8988T (cell line): ENCODE results near the gene CDS2.
A peak's percentile ranks its signal among the peaks of the same experiment; 100 is the strongest.
"Not testable (repeated sequence)": the region's sequence is repeated elsewhere in the genome, so short reads cannot be mapped to it uniquely, and the experiment has no call there.

Source experiments
- DNase-seq: peaks from one replicate; pipeline ENCODE4 v3.0.0; 2011

Gene CDS2

DNA sequence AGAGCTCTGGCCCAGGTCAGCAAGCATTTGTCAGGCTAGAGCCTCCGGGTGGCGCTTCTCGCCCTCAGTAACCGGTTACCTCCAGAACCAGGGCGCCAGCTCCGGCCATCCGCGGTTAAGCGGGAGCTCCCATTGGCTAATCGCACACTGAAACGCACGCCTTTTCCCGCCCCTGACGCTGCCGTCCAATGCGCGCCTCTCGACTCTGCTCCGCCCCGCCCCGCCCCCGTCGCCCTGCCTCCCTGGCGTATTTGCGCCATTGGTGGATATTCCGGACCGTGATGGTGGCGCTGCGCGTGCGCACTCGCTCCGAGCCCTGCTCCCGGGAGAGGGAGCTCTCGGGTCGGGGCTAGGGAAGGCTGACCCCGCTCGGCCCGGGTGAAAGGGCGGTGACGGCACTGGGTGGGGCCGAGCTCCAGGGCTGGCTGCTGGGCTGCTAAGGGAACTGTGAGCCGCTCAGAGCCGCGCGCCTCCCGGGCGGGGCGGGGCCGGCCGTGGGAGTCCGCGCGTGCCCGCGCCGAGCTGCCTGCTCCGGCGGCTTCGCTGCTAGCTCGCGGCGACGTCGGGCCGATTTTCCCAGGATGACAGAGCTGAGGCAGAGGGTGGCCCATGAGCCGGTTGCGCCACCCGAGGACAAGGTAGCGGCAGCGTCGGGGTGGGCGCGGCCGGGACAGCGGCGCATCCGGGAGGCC, at the start of gene CDS2:
Gene CDS2, plus strand, starts transcription at position 497 of the 692 bp plus-strand sequence. Its CDS starts 85 bp downstream, at position 582.
- DNase-seq: peak; percentile 92

DNA sequence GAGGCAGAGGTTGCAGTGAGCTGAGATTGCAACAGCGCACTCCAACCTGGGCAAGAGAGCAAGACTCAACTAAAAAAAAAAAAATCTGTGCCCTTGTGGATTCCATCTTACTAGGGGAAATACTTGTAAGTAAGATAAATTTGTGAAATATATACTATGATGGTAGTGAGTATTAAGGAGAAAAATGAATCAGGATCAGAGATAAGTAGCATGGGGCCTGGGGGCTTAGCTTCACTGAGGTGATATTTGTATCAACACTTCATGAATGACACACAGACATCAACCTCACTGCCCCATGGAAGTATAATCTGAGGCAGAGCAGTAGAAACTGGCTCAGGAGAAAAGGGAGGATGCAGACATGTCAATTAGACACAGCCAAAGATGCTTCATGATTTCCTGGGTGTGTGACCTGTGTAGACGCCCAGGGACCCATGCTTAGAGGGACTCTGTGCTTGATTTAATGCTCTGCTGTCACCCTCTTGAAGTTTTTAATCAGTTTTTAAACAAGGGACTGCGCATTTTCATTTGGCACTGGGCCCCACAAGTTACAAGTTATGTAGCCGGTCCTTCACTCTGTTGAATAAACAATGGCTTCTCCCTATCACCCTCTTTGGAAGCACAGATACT, 48.9 kb upstream of the CDS2 start:
- DNase-seq: no peak

DNA sequence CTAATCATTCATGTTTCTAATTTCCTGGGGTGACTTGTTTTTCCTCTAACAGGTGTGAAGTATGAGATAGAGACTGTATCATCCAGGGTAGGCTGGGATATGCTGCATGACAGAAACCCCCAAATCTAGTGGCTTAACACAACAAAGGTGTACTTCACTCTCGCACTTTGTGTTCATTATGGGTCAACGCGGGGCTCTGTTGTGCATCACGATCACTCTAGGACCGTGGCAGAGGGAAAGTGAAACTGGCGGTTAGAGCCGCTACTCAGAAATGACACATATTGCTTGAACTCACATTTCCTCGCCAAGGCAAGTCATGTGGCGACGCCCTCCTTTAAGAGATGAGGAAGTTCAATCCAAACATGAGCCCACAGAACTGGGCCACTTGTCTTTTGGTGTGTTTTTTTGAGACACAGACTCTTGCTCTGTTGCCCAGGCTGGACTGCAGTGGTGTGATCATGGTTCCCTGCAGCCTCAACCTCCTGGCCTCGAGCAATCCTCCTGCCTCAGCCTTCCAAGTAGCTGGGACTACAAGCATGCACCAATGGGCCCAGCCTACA, 48.3 kb upstream of the CDS2 start:
- no peak for DNase-seq

DNA sequence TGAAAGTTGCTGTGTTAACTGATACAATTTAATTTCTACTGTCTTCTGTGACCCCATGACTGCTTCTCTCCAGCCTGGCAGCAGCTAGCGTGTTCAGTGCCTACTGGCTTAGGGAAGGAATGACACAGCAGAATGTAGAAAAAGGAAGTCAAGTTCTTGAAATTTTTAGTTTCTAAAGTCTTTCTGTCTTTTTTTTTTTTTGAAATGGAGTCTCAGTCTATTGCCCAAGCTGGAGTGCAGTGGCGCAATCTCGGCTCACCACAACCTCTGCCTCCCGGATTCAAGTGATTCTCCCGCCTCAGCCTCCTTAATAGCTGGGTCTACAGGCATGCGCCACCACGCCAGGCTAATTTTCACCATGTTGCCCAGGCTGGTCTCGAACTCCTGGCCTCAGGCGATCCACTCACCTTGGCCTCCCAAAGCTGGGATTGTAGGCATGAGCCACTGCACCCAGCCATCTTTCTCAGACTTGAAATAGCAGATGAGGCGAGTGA, 46.4 kb upstream of the CDS2 start:
- DNase-seq: no peak

DNA sequence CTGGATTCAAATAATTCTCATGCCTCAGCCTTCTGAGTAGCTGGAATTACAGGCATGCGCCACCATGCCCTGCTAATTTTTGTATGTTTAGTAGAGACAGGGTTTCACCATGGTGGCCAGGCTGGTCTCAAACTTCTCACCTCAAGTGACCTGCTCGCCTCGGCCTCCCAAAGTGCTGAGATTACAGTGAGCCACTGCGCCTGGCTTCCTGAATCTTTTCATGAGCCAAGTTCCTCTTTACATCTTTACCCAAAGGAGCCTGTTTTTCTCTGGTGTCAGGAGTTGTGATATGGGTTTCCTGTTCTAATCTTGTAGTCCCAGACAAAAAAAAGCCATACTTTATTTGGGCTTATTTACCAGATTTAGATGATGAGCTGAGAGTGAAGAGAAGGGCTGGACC, 41.4 kb upstream of the CDS2 start:
- DNase-seq: no peak

DNA sequence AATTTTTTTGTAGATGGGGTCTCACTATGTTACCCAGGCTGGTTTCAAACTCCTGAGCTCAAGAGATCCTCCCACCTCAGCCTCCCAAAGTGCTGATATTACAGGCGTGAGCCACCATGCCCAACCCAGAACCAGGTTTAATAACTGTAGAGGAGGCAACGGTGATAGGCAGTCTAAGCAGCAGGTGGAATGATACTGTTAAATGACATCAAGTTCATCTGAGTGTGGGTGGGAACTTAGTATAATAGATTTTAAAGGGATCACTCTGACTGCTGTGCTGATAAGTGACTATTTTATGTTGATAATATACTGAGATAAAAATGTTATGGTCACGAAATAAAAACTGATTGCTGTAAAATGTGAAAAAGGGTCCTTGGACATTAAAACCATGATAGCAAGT, 38.1 kb upstream of the CDS2 start:
- no peak for DNase-seq

DNA sequence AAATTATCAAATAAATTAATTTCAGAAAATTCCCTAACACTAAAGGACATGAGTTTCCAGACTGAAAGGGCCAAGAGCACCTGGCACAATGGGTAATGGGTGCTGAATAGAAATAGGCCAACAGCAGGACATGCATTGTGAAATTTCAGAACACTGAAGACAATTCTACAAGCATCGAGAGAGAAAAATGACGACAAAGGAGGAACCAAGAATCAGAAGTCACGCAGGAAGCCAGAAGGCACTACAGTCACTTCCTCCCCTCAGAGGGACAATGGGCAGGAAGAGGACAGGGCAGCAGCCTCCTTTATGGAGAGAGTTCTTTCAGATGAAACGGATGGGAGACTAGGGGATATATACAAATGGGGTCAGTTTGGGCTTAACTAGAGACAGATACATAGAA, 36.6 kb upstream of the CDS2 start:
- DNase-seq: no peak

DNA sequence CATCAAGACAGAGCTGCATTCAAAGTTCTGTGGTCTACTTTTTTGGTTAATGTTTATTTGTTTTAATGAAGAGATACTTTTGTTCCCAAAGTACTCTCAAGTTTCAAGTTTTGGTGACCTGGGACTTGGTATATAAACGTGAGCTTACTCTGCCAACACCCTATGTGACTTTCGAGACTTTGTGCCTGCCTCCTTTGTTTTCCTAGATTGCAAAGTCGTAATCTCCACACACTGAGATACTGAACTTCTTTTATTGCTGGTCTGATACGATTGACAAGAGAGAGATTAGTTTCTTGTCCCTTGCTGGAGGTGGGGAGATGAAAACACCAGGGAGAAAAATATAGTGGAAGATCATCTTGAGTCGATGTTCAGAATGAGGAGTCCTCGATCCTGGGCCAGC, 34.9 kb upstream of the CDS2 start:
- no peak for DNase-seq

DNA sequence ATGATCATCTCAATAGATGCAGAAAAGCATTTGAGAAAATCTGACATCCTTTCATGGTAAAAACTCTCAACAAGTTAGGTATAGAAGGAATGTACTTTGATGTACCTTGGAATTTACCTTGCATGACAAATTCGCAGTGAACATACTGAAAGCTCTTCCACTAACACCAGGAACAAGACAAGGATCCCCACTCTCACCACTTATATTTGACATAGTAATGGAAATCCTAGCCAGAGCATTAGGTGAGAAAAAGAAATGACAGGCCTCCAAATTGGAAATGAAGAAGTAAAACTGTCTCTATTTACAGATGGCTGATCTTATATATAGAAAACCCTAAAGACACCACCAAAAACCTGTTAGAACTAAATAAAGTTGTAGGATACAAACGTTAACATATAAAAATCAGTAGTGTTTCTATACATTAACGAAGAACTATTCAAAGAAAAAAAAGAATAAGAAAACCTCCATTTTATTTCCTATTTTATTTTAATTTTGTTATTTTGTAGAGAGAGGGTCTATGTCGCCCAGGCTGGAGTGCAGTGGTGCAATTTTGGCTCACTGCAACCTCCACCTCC, 34.0 kb upstream of the CDS2 start:
- DNase-seq: no peak

DNA sequence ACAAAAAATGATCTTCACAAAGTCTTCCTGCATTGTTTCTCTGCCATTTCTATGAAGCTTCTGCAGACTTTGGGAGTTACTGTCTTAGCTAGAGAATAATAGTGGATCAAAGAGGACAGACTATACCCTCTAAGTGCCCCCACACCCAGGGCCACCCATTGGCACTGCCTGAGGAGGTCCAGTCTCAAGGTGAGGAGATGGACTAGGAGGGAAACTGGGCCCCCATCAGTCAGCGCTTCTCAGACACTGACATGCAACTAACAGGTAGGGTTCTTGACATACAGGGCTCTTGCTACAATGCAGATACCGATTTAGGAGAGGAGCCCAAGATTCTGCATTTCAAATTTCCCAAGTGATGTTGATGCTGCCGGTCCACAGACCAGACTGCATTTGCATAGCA, 31.4 kb upstream of the CDS2 start:
- no peak for DNase-seq

DNA sequence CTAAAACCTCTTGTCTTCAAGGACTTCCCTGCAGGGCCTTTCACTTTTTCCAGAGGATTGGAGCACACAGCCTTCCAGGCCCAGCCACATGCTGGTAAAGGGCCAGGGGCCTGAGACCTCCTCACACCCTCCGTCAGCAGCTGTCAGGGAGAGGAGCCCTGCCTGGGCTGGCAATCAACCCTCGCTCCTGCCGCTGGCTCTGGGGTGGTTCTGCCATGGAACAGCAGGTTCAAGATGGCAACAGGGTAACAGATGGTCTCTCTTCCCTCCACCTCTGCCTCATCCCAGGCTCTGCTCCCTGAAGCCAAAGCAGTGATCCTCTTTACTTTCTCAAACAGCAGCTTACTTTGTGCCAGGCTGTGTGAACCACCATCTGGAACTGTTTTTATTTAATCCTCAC, 30.9 kb upstream of the CDS2 start:
- DNase-seq: no peak

DNA sequence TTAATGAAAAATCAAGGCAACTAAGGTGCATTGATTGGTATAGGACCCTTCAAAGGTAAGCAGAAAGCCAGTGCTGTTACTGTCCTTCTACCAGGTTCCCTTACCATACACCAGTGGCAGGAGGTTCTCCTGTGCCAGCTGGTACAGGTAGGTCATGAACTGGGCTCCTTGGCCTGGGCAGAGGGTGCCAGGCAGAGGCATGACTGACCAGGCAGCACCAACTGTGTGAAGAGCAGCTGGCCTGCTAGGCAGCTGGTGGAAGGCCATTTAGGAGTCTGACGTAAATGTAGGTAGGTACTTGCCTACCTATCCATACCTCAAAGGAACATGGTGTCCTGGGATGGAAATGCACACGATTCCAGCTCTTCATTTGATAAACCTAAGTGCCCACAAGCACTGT, 30.3 kb upstream of the CDS2 start:
- DNase-seq: no peak

DNA sequence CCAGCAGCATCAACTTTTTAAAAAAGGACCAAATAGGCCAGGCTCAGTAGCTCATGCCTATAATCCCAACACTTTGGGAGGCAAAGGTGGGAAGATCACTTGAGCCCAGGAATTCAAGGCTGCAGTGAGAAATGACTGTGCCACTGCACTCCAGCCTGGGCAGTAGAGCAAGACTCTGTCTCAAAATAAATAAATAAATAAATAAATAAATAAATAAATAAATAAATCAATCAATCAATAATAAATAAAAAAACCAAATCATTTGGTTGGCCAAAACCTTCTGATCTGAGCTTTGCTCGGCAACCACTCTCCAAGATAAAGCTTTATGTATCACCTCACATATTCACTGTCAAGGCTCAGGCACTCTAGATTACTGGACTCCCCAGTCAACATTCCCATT, 27.8 kb upstream of the CDS2 start:
- DNase-seq: not testable (repeated sequence)

DNA sequence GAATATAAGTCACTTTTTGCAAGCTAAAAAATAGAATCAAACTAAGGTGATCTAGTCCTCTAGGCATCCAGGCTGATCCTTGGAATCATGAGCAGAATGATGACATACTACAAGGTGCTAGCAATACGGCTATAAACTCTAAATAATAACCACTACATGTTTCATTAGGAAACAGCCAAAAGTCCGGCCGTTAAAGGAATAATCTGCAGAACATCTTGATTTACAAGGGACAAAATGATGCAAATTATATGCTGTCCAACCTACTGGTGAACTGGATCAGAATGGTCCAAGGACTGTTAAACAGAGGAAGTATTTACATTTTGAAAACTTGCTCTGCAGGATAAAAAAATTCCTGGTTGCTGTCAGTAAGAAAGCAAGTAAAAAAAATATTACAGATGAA, 26.9 kb upstream of the CDS2 start:
- DNase-seq: not testable (repeated sequence)

DNA sequence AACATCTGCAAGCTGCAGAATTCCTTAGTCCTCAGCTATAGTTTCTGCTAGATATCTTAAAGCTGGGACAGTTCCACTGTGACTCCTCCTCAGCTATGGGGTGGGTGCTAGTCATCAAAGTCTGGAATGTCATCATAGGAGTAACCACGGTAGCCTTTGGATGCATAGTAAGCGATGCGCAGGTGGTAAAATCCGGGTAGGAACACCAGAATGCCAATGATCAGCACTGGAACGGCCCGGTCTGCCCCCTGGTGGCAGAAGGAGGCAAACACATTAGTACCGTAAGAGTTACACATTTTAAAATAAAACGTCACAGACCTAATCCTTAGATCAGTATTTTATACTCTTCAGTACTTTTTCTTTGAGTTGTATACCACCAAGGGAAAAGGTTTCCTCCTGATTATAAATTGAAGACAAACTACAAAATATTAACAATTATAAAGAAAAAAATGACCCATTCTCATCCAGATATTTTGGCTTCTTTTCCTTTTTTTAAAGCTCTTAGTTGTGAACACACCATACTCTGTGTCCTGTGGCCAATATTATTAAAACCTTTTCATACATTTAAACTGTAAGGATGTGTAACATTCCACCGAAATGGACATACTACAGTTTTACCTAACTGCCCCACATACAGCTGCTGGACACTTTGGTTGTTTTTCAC, 26.0 kb upstream of the CDS2 start:
- no peak for DNase-seq

DNA sequence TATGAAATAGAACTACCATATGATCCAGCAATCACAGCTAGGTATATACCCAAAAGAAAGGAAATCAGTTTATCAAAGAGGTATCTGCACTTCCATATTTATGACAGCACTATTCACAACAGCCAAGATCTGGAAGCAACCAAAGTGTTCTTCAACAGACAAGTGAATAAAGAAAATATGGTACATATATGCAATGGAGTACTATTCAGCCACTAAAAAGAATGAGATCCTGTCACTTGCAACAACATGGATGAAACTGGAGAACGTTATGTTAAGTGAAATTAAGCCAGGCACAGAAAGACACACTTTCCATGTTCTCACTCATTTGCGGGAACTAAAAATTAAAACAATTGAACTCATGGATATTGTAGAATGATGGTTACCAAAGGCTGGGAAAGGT, 22.3 kb upstream of the CDS2 start:
- DNase-seq: no peak

DNA sequence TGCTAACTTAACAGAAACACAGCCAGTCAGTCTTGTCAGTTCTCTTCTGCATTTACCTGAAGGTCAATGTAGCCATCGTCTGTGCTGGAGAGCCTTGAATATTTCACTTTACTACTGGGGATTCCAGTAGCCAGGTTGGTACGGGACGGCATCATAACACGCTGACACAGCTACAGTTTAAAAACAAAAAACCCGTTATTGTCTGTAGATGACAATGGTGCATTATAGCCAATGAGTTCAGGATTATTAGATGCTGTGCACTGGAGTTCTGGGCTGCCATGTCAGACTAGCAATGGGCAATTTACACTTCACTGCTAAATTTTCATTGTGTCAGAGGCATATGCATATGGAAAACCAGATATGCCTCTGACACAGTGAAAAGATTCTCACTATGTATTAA, 17.5 kb upstream of the CDS2 start:
- DNase-seq: no peak

DNA sequence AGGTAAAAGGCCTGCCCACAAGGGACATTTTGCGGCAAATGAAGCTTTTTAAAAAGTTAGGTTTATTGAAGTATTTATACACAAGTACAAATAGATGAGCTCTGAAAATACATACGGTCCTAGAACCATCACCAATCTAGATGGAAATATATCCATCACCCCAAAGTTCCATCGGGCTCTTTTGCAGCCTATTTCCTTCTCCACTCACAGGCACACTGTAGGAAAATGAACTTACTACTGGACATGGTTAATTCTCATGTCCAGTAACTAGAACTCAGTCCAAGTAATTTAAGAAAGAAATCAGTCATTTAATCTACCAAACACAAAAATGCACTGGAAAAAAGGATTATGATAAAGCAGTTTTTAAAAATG, 13.2 kb upstream of the CDS2 start:
- DNase-seq: no peak

DNA sequence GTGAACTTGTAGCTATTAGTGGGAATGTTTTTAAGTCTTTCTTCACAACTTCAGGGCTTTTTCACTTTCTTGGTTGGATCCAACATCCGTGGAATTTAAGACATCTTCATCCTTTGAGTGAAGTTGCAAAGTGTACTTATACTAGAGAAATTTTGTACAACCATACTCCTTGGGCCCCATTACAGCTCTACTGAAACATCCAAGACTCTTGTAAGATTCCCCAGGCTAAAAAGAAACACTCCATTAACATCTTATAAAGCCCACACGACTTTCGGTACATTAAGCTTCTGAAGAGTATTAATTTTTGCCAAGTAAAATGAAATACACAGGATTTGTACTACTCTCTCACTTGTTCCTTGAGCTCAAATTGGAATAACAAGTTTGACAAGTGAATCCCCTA, 12.4 kb upstream of the CDS2 start:
- no peak for DNase-seq

DNA sequence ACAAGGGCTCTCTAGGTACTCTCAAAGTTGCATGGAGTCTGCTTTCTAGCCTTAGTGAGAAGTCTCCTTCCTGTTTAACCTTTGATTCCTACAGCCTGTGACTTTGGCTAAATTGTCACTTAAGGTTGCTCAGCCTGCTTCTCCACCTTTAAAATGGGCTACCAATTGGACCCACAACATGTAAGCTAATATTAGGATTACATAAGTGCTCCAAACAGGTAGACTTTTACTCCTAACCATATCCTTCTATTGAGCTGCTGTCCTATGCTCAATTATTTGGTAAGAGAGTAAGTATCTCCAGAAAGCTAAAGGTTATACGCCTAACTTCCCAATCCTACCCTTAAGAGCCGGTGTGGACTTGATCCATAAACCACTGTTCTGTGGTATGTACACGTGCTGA, 9.9 kb upstream of the CDS2 start:
- no peak for DNase-seq

DNA sequence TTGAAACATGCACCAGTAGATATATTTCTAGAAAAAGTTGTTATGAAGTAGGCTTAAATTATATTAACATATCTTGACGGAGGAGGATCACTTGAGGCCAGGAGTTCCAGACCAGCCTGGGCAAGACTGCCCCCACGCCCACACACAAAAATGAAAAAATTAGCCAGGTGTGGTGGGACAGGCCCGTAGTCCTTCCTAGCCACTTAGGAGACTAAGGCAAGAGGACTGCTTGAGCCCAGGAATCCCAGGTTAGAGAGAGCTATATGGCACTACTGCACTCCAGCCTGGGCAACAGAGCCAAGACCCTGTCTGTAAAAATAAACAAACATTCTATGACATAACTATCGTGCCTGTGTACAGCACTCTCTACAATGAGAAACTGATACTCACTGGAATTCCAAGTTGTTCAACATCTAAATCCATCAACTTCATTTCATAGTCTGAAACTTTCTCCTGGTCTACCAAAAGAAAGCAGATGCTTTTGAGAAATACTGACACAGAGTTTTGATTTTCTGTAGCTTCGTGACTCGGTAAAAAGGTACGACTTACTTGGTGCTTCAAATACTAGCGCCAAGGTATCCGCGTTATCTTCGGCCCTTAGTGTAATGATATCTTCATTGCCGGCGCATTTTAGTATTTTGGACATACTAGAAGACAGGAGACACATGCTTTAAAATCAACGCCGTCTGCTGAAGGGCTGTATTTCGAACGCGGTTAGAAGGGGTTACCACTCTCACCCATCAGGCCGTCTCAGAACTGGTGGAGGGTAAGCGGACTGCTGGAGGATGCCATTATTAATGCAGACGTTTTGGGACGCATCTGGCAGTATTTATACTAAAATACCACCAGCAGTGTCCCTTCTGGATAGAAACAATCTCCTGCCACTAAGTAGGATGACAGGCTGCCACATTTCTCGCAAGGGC, 8.3 kb upstream of the CDS2 start:
- DNase-seq: no peak

DNA sequence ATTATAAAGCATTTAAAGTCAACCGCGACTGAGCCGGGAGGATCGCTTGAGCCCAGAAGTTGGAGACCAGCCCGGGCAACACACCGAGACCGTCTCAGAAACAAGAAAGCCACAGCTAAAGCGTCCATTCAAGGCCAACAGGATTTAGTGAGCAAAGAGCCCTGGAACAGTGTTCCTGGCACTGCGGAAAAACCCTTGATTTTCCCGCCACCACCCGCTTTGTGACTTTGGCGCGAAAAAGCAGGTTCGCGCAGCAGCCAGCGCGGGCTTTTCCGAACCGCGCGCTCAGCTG, 7.7 kb upstream of the CDS2 start:
- no peak for DNase-seq
